ENCODE results near the gene AKR1B15. TPM values are rescaled to one million over a fixed set of nuclear protein-coding genes. Genes with fewer than 3 reads are reported as not detected.
"Not testable (repeated sequence)": the region's sequence is repeated elsewhere in the genome, so short reads cannot be mapped to it uniquely, and the experiment has no call there.

Gene AKR1B15
- polyA plus RNA-seq, 1 experiment = 0.10 TPM

- ChIA-PET CTCF (interaction anchor here (0.8 to 2.0 kb wide), 3 partner anchors 41 to 133 kb away, joined by 4 to 10 read pairs (median 4); no protein-coding TSS in a partner anchor), POLR2A (interaction anchor here (0.6 to 1.4 kb wide), 2 partner anchors 31 to 48 kb away, joined by 3 read pairs; no protein-coding TSS in a partner anchor)
- H3K27ac ChIP-seq (ENCODE audit: low read depth, low read length) = no peak overlapping the region
- TF ChIP-seq CTCF (IDR thresholded peaks at IDR 0.05; ENCODE audit: low read depth, low read length) = no peak
- DNase-seq (ENCODE audit: low read depth, low spot score) = no peak
- no peaks in the 10 kb centered on the region; the same call in 1 of the 2 replicates for H3K9me3 ChIP-seq (ENCODE audit: control insufficient read depth, insufficient read depth, low read length)
- peaks cover 28% of the 10 kb centered on the region for H3K27me3 ChIP-seq (ENCODE audit: control insufficient read depth, insufficient read depth, low read length)
- no peak overlapping the region for H3K4me3 ChIP-seq (ENCODE audit: low read depth, low read length)
Measured at GRCh38 chr7:134554417-134554966, 5.6 kb downstream of the AKR1B15 start.

GRCh38 chr7:134557391-134557790 is 8.5 kb downstream of the AKR1B15 start:
- Histone ChIP-seq H3K4me3 (ENCODE audit: low read depth, low read length) (no peak overlapping the region), H3K27me3 (ENCODE audit: control insufficient read depth, insufficient read depth, low read length) (peaks cover 15% of the 10 kb centered on the region), H3K27ac (ENCODE audit: low read depth, low read length) (no peak overlapping the region), H3K9me3 (ENCODE audit: control insufficient read depth, insufficient read depth, low read length) (no peaks in the 10 kb centered on the region; the same call in 1 of the 2 replicates)
- TF ChIP-seq CTCF (IDR thresholded peaks at IDR 0.05; ENCODE audit: low read depth, low read length) = no peak
- DNase-seq (ENCODE audit: low read depth, low spot score) = no peak
- ChIA-PET CTCF (interaction anchor here (1.0 to 2.8 kb wide), 4 partner anchors 10 to 125 kb away, joined by 3 to 24 read pairs (median 6); no protein-coding TSS in a partner anchor), POLR2A (interaction anchor here (0.6 kb wide), 1 partner anchor 22 kb away, joined by 7 read pairs; no protein-coding TSS in a partner anchor)

- TF ChIP-seq CTCF (IDR thresholded peaks at IDR 0.05; ENCODE audit: low read depth, low read length) = no peak
- CTCF ChIA-PET = interaction anchor here (1.0 to 2.8 kb wide), 4 partner anchors 11 to 126 kb away, joined by 3 to 24 read pairs (median 6); no protein-coding TSS in a partner anchor
- Histone ChIP-seq H3K27me3 (ENCODE audit: control insufficient read depth, insufficient read depth, low read length) (peaks cover 13% of the 10 kb centered on the region), H3K9me3 (ENCODE audit: control insufficient read depth, insufficient read depth, low read length) (no peaks in the 10 kb centered on the region; the same call in 1 of the 2 replicates), H3K27ac (ENCODE audit: low read depth, low read length) (no peak overlapping the region), H3K4me3 (ENCODE audit: low read depth, low read length) (no peak overlapping the region)
- no peak for DNase-seq (ENCODE audit: low read depth, low spot score)
- POLR2A ChIA-PET = no interaction called here
Measured at GRCh38 chr7:134558370-134558769, 9.5 kb downstream of the AKR1B15 start.

GRCh38 chr7:134561616-134562015 is 12.7 kb downstream of the AKR1B15 start:
- peaks cover 14% of the 10 kb centered on the region; the same call in 1 of the 2 replicates for H3K9me3 ChIP-seq (ENCODE audit: control insufficient read depth, insufficient read depth, low read length)
- CTCF ChIA-PET = interaction anchor here (0.8 to 1.9 kb wide), 2 partner anchors 10 to 48 kb away, joined by 3 to 4 read pairs; no protein-coding TSS in a partner anchor
- H3K4me3 ChIP-seq (ENCODE audit: low read depth, low read length); POLR2A ChIA-PET; H3K27ac ChIP-seq (ENCODE audit: low read depth, low read length); DNase-seq (ENCODE audit: low read depth, low spot score); H3K27me3 ChIP-seq (ENCODE audit: control insufficient read depth, insufficient read depth, low read length): not testable (repeated sequence)

GRCh38 chr7:134562136-134562535 is 13.2 kb downstream of the AKR1B15 start:
- no peak for DNase-seq (ENCODE audit: low read depth, low spot score)
- Histone ChIP-seq H3K27ac (ENCODE audit: low read depth, low read length) (no peak overlapping the region), H3K9me3 (ENCODE audit: control insufficient read depth, insufficient read depth, low read length) (peaks cover 14% of the 10 kb centered on the region; the same call in 1 of the 2 replicates), H3K4me3 (ENCODE audit: low read depth, low read length) (no peak overlapping the region), H3K27me3 (ENCODE audit: control insufficient read depth, insufficient read depth, low read length) (peaks cover 6% of the 10 kb centered on the region)
- no peak for TF ChIP-seq CTCF (IDR thresholded peaks at IDR 0.05; ENCODE audit: low read depth, low read length)
- ChIA-PET POLR2A (interaction anchor here (0.7 kb wide), 1 partner anchor 245 kb away, joined by 3 read pairs; the partner anchor contains the start of gene SLC35B4), CTCF (interaction anchor here (1.9 kb wide), 1 partner anchor 48 kb away, joined by 4 read pairs; no protein-coding TSS in a partner anchor)

- not testable (repeated sequence) for DNase-seq (ENCODE audit: low read depth, low spot score); H3K4me3 ChIP-seq (ENCODE audit: low read depth, low read length); H3K27ac ChIP-seq (ENCODE audit: low read depth, low read length)
- CTCF ChIA-PET = interaction anchor here (0.6 kb wide), 1 partner anchor 15 kb away, joined by 4 read pairs; no protein-coding TSS in a partner anchor
- Histone ChIP-seq H3K27me3 (ENCODE audit: control insufficient read depth, insufficient read depth, low read length) (peaks cover 15% of the 10 kb centered on the region), H3K9me3 (ENCODE audit: control insufficient read depth, insufficient read depth, low read length) (peaks cover 14% of the 10 kb centered on the region)
- POLR2A ChIA-PET = interaction anchor here (0.9 kb wide), 1 partner anchor 83 kb away, joined by 7 read pairs; no protein-coding TSS in a partner anchor
Measured at GRCh38 chr7:134563398-134563749, 14.5 kb downstream of the AKR1B15 start.

All from AG04450 (cell line).